PC-3 (cell line): ENCODE data around the gene FAM98B. TPM values are rescaled to one million over a fixed set of nuclear protein-coding genes. Genes with fewer than 3 reads are reported as not detected.

ENCODE experiments used
- ATAC-seq: fragments of 200-7000 bp; cut with Tn5 transposase; 2 replicates; pipeline ENCODE4 v1.9.1; 2020; ENCODE audit warnings: mild to moderate bottlenecking, moderate library complexity
- BruUV-seq: library from RNA; stranded (reverse); fragments of 400-500 nt; replicated peaks from 2 replicates; lab custom pipeline; 2021; lab: Mats Ljungman, UMichigan
- CTCF ChIA-PET: fragments of 300-600 bp; sonication (Branson Sonifier 250); formaldehyde crosslinking; loops from one replicate; lab custom pipeline; 2022; ENCODE audit warnings: antibody characterized with exemption; lab: Charles Lee
- POLR2A ChIA-PET: fragments of 300-600 bp; sonication (Branson Sonifier 250); formaldehyde crosslinking; loops from one replicate; lab custom pipeline; 2022; ENCODE audit warnings: antibody characterized with exemption; ENCODE audit not compliant: unreplicated experiment; lab: Charles Lee
- DNase-seq: peaks from one replicate; pipeline ENCODE4 v3.0.0-alpha.2; 2015
- H2AFZ ChIP-seq: fragments of 300-600 bp; sonication (generic); 2 replicates; pipeline ENCODE4 v1.6.0; 2016; ENCODE audit warnings: antibody characterized with exemption, low read length
- H3F3A ChIP-seq: fragments of 300-600 bp; sonication (generic); one replicate; pipeline ENCODE4 v1.6.0; 2017; ENCODE audit warnings: antibody characterized with exemption, low read length, control low read depth, mild to moderate bottlenecking; ENCODE audit not compliant: unreplicated experiment
- H3K27ac ChIP-seq: fragments of 300-600 bp; sonication (generic); 2 replicates; pipeline ENCODE4 v1.5.1; 2016; ENCODE audit warnings: mild to moderate bottlenecking, low read length
- H3K27me3 ChIP-seq: fragments of 300-600 bp; sonication (generic); 2 replicates; pipeline ENCODE4 v1.6.1; 2016; ENCODE audit warnings: low read length, mixed read lengths
- H3K36me3 ChIP-seq: fragments of 300-600 bp; sonication (generic); 2 replicates; pipeline ENCODE4 v1.6.1; 2016; ENCODE audit warnings: low read depth, mixed run types, low read length, mixed read lengths
- H3K4me1 ChIP-seq: fragments of 300-600 bp; sonication (generic); 2 replicates; pipeline ENCODE4 v1.5.1; 2016; ENCODE audit warnings: low read length; ENCODE audit not compliant: insufficient read depth
- H3K4me2 ChIP-seq: fragments of 300-600 bp; sonication (generic); 2 replicates; pipeline ENCODE4 v1.6.0; 2016; ENCODE audit warnings: low read length
- H3K4me3 ChIP-seq: fragments of 300-600 bp; sonication (generic); 2 replicates; pipeline ENCODE4 v1.5.1; 2016; ENCODE audit warnings: mild to moderate bottlenecking, low read length, mixed read lengths
- H3K79me2 ChIP-seq: fragments of 300-600 bp; sonication (generic); 2 replicates; pipeline ENCODE4 v1.6.1; 2017; ENCODE audit warnings: low read length, mixed read lengths
- H3K9ac ChIP-seq: fragments of 300-600 bp; sonication (generic); 2 replicates; pipeline ENCODE4 v1.6.0; 2016; ENCODE audit warnings: mild to moderate bottlenecking, low read length
- H3K9me2 ChIP-seq: fragments of 300-600 bp; sonication (generic); replicated peaks from 2 replicates; pipeline ENCODE4 v1.6.1; 2016; ENCODE audit warnings: mixed run types, low read length, mixed read lengths
- H3K9me3 ChIP-seq: fragments of 300-600 bp; sonication (generic); 2 replicates; pipeline ENCODE4 v1.6.1; 2016; ENCODE audit warnings: low read length, mixed read lengths
- H4K20me1 ChIP-seq: fragments of 300-600 bp; sonication (generic); 2 replicates; pipeline ENCODE4 v1.6.1; 2016; ENCODE audit warnings: low read length, mixed read lengths
- EZH2 ChIP-seq: fragments of 300-600 bp; sonication (generic); IDR thresholded peaks from one replicate; pipeline ENCODE4 v1.6.1; 2017; ENCODE audit warnings: antibody characterized with exemption, mild to moderate bottlenecking, low read length; ENCODE audit not compliant: unreplicated experiment
- EZH2phosphoT487 ChIP-seq: fragments of 300-600 bp; sonication (generic); IDR thresholded peaks from 2 replicates; pipeline ENCODE4 v1.6.1; 2018; ENCODE audit warnings: mild to moderate bottlenecking, antibody characterized with exemption, low read length, borderline replicate concordance
- intact Hi-C: fragments of 100-400 bp; cut with micrococcal nuclease; formaldehyde crosslinking; loops from 2 replicates; pipeline ENCODE4 v1.9.0; 2023
- total RNA-seq: library from RNA; depleted of rRNA; stranded (reverse); fragments of >200 nt; gene quantifications from 2 replicates; pipeline ENCODE4 v1.2.3, GENCODE V29; 2014
- TF ChIP-seq, protein P1 (sequence below): fragments of 300-600 bp; sonication (generic); conservative IDR thresholded peaks from 2 replicates; pipeline ENCODE4 v1.5.1; 2017; ENCODE audit warnings: antibody characterized with exemption, low read depth, mild to moderate bottlenecking, low read length

The FAM98B gene
- total RNA-seq, 1 experiment from 2014 or later, result 7.8 TPM

DNA sequence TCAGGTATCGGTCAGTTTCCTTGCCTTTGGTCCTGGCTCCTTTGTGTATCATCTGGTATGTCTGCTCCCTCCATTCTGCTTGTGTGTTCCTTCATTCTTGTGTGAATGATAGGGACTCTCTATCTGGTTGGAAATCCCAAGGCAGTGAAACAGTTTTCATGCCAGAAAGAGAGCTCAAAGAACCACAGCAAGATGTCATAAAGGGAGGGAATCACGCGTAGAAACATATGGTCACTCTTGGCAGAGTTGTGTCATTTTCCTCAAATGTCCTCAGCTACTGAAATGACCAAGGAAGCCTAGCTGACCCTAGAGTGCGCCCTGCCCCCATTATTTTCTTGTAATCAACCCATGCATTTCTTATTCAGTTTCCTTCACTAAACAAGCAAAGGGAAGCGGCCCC, 62.7 kb downstream of the FAM98B start:
- BruUV-seq, result no TSS peak
- Histone ChIP-seq H2AFZ (no peak overlapping the region), H3K4me2 (no peak overlapping the region), H3K9me3 (no peaks in the 10 kb centered on the region), H4K20me1 (no peaks in the 10 kb centered on the region), H3K9me2 (no peaks in the 10 kb centered on the region), H3K36me3 (no peaks in the 10 kb centered on the region), H3K27ac (no peak overlapping the region), H3K4me3 (no peak overlapping the region), H3K79me2 (no peaks in the 10 kb centered on the region), H3K9ac (no peak overlapping the region), H3K4me1 (no peaks in the 10 kb centered on the region), H3K27me3 (peaks cover 57% of the 10 kb centered on the region), H3F3A (no peaks in the 10 kb centered on the region)
- DNase-seq, result no peak
- ChIA-PET POLR2A (no interaction called here), CTCF (no interaction called here)
- TF ChIP-seq, protein P1, sequence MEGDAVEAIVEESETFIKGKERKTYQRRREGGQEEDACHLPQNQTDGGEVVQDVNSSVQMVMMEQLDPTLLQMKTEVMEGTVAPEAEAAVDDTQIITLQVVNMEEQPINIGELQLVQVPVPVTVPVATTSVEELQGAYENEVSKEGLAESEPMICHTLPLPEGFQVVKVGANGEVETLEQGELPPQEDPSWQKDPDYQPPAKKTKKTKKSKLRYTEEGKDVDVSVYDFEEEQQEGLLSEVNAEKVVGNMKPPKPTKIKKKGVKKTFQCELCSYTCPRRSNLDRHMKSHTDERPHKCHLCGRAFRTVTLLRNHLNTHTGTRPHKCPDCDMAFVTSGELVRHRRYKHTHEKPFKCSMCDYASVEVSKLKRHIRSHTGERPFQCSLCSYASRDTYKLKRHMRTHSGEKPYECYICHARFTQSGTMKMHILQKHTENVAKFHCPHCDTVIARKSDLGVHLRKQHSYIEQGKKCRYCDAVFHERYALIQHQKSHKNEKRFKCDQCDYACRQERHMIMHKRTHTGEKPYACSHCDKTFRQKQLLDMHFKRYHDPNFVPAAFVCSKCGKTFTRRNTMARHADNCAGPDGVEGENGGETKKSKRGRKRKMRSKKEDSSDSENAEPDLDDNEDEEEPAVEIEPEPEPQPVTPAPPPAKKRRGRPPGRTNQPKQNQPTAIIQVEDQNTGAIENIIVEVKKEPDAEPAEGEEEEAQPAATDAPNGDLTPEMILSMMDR, result no peak
- TF ChIP-seq EZH2phosphoT487, result no peak
- TF ChIP-seq EZH2, result no peak
- intact Hi-C loops, result no loop called here
- no peak for ATAC-seq

DNA sequence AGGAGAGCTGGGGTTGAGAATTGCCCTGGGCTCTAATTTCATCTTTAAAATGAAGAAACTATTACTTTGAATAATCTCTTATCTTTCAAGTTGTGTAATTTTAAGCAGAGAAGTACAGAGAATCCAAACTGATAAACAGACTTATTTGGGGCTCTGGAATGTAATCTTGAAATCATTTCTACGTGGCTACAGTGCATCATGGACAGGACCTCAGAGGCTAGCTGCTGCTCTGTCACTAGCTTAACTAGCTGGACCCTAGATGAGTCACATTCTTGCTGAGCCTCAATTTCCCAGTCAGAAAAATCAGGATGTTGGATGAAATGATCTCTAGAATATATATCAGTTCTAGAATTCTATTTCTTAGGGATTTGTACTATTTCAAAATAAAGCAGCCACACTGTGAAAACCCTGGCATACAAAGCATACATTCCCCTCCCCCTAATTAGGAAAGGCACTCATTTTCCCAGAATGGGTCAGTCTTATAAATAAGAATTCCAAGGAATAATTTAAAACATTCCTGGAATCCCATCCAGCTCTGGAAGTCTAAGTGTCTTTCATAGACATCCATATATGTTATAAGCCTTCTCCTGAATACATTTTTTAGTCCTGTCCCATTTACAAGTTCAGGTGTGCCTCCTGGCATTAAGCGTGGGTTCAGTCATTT, 63.5 kb downstream of the FAM98B start:
- Histone ChIP-seq H3K79me2 (no peaks in the 10 kb centered on the region), H3K4me1 (no peaks in the 10 kb centered on the region), H4K20me1 (no peaks in the 10 kb centered on the region), H3K9me2 (no peaks in the 10 kb centered on the region), H3F3A (no peaks in the 10 kb centered on the region), H3K27ac (no peak overlapping the region), H3K4me2 (no peak overlapping the region), H3K36me3 (no peaks in the 10 kb centered on the region), H3K27me3 (peaks cover 61% of the 10 kb centered on the region), H2AFZ (no peak overlapping the region), H3K9ac (no peak overlapping the region), H3K4me3 (no peak overlapping the region), H3K9me3 (no peaks in the 10 kb centered on the region)
- intact Hi-C loops, result no loop called here
- no TSS peak for BruUV-seq
- ATAC-seq (no peak), DNase-seq (no peak)
- CTCF ChIA-PET, result no interaction called here
- TF ChIP-seq EZH2, result no peak
- TF ChIP-seq, protein P1, result no peak
- no peak for TF ChIP-seq EZH2phosphoT487
- POLR2A ChIA-PET, result no interaction called here

DNA sequence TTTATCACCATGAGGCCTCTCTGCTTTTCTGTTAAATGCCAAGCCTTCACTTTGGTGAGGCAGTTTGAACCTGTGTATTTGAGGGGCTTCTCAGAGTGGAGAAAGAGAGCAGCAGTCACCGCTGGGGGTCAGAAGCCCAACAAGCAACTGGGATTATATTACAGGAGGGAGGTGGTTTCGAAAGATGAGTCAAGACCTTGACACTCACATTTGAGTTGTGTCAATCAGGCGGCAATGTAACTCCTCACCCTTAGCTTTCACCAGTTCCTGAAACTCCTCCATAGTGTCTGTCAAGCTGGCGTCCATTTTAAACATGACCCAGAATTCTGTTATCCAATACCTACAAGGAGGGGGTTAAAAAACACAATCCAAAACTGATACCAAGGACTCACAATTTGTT, 64.2 kb downstream of the FAM98B start:
- POLR2A ChIA-PET, result no interaction called here
- no peaks in the 10 kb centered on the region for H3K79me2 ChIP-seq
- no peak for DNase-seq
- intact Hi-C loops, result no loop called here
- no peaks in the 10 kb centered on the region for H3K36me3 ChIP-seq
- peaks cover 66% of the 10 kb centered on the region for H3K27me3 ChIP-seq
- no TSS peak for BruUV-seq
- H4K20me1 ChIP-seq, result no peaks in the 10 kb centered on the region
- H3K4me3 ChIP-seq, result no peak overlapping the region
- TF ChIP-seq, protein P1, result no peak
- TF ChIP-seq EZH2, result no peak
- ATAC-seq, result no peak
- no peak overlapping the region for H2AFZ ChIP-seq
- H3K9ac ChIP-seq, result no peak overlapping the region
- CTCF ChIA-PET, result no interaction called here
- H3K9me2 ChIP-seq, result no peaks in the 10 kb centered on the region
- H3K4me1 ChIP-seq, result no peaks in the 10 kb centered on the region
- H3K27ac ChIP-seq, result no peak overlapping the region
- H3K4me2 ChIP-seq, result no peak overlapping the region
- H3F3A ChIP-seq, result no peaks in the 10 kb centered on the region
- no peaks in the 10 kb centered on the region for H3K9me3 ChIP-seq
